Esophagus muscularis mucosa (tissue), 4 donors: ENCODE data around the gene CPB2.

Experiments used
- EP300 ChIP-seq: sonication (generic); formaldehyde crosslinking; IDR thresholded peaks from one replicate; pipeline ENCODE4 v1.6.1; 2017; ENCODE audit warnings: antibody characterized with exemption
- POLR2A ChIP-seq: fragments of 450-650 bp; IDR thresholded peaks from one replicate; pipeline ENCODE4 v1.6.1; 2017; ENCODE audit warnings: antibody characterized with exemption, moderate library complexity, mild to moderate bottlenecking, low read depth
- POLR2AphosphoS5 ChIP-seq, 2 donors: sonication (generic); formaldehyde crosslinking; IDR thresholded peaks; one replicate each; pipeline ENCODE4 v1.6.1; 2017; ENCODE audit warnings: antibody characterized with exemption in 2 of 2
- TF ChIP-seq, protein P1 (sequence below), 3 experiments: fragments of 200-600 bp in 2 of 3; fragments of 450-650 bp in 1 of 3; sonication (generic) in 2 of 3; IDR thresholded peaks; one replicate each; pipeline ENCODE4 v1.5.1; 2017 to 2019; ENCODE audit warnings: antibody characterized with exemption in 3 of 3, mild to moderate bottlenecking in 2 of 3, moderate library complexity in 1 of 3

DNA sequence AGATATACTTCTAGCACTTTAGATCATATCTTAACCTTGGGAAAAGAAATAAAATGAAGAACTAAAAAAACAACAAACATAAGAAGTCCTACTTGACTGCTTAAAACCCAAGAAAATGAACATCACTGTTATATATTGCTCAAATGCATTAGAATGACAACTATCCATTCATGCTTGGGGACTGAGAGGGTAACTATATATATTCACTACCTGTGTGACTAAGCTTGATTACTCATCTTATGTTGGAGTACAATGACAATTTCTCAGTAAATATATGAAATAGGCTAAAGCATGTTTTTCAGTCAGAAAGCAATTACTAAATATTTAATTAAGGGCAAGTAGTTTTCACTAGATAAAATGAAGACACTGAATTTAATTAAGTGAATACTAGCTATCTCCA is 92.4 kb downstream of the CPB2 start:
- TF ChIP-seq, protein P1, sequence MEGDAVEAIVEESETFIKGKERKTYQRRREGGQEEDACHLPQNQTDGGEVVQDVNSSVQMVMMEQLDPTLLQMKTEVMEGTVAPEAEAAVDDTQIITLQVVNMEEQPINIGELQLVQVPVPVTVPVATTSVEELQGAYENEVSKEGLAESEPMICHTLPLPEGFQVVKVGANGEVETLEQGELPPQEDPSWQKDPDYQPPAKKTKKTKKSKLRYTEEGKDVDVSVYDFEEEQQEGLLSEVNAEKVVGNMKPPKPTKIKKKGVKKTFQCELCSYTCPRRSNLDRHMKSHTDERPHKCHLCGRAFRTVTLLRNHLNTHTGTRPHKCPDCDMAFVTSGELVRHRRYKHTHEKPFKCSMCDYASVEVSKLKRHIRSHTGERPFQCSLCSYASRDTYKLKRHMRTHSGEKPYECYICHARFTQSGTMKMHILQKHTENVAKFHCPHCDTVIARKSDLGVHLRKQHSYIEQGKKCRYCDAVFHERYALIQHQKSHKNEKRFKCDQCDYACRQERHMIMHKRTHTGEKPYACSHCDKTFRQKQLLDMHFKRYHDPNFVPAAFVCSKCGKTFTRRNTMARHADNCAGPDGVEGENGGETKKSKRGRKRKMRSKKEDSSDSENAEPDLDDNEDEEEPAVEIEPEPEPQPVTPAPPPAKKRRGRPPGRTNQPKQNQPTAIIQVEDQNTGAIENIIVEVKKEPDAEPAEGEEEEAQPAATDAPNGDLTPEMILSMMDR (IDR thresholded peaks at IDR 0.05): no peak
- no peak for TF ChIP-seq POLR2A
- TF ChIP-seq EP300: no peak
- TF ChIP-seq POLR2AphosphoS5 (IDR thresholded peaks at IDR 0.05): no peak
